GM21786 (cell line): ENCODE measurements around the gene HSD17B13.

Source experiments
- ATAC-seq: cut with Tn5 transposase; IDR thresholded peaks from one replicate; pipeline ENCODE4 v1.9.1; 2021; ENCODE audit not compliant: unreplicated experiment

HSD17B13 gene

GRCh38 chr4:87270144-87270543, 52.5 kb downstream of the HSD17B13 start:
- no peak for ATAC-seq

- no peak for ATAC-seq
Observed at GRCh38 chr4:87268411-87268810, 54.3 kb downstream of the HSD17B13 start.

- no peak for ATAC-seq
Observed at GRCh38 chr4:87266986-87267385, 55.7 kb downstream of the HSD17B13 start.

GRCh38 chr4:87262886-87263285, 59.8 kb downstream of the HSD17B13 start:
- ATAC-seq = no peak

- no peak for ATAC-seq
Observed at GRCh38 chr4:87260477-87260876, 62.2 kb downstream of the HSD17B13 start.

GRCh38 chr4:87258677-87259076, 64.0 kb downstream of the HSD17B13 start:
- no peak for ATAC-seq

GRCh38 chr4:87257523-87257922, 65.2 kb downstream of the HSD17B13 start:
- ATAC-seq = no peak

GRCh38 chr4:87255755-87256154, 66.9 kb downstream of the HSD17B13 start:
- ATAC-seq = no peak
